ENCODE measurements around the gene DKKL1.
"Not testable (repeated sequence)": the region's sequence is repeated elsewhere in the genome, so short reads cannot be mapped to it uniquely, and the experiment has no call there.

Gene DKKL1

GRCh38 chr19:49362048-49362928 is 1.4 kb upstream of the DKKL1 start, which contains the start of gene TEAD2:
Gene TEAD2 (minus strand): TSS chr19:49362416. CDS start chr19:49360075, 2,341 bp downstream.
- DNase-seq (ENCODE audit: low spot score): peak; percentile 74

DNA sequence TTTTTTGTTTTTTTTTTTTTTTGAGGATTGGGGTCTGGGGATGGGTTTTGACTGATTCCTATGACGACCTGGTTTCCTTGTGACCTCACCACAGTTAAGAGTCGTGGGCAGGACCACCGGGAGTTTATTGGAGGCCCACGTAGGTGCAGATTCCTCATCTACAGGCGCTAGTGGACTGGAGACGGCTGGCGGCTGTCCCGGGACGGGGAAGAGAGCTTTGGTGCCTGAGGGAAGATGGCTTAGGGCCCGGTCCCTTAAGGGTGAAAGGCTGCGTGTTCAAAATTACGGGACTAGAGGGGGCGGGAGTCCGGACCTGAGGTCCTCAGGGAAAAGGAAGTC is 779 bp upstream of the DKKL1 start:
- DNase-seq (ENCODE audit: low spot score): peak; percentile 38

DNA sequence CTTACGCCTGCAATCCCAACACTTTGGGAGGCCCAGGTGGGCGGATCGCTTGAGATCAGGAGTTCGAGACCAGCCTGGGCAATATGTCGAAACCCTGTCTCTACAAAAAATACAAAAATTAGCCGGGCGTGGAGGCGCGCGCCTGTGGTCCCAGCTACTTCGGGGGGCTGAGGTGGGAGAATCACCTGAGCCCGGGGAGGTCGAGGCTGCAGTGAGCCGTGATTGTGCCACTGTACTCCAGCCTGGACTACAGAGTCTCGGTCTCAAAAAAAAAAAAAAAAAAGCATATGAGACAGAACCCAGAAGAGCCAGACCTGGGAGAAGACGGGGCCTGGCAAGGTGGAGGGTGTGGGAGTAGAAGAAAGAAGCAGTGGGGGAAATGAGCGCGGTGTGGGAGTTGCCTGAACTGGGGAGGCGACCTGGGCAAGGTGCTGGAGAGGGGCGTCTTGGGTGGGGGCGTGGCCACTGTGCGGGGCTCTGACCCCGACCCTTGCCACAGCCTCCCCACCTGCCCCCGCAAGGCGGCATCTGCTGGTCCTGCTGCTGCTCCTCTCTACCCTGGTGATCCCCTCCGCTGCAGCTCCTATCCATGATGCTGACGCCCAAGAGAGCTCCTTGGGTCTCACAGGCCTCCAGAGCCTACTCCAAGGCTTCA is 533 bp downstream of the DKKL1 start:
- no peak for DNase-seq (ENCODE audit: low spot score)

DNA sequence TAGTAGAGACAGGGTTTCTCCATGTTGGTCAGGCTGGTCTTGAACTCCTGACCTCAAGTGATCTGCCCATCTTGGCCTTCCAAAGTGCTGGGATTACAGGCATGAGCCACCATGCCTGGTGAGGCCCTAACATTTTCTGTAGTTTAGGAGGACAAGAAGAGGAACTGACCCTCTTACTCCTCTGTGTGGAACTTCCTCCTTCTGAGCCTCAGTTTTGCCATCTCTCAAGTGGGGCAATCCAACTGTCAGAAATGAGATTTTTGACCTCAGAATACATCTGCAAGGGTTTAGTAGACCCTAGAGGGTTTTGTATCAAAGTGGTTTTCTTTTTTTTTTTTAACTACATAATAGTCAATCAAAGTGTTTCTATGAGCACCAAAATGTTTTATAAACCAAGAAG is 2.4 kb downstream of the DKKL1 start:
- no peak for DNase-seq (ENCODE audit: low spot score)

DNA sequence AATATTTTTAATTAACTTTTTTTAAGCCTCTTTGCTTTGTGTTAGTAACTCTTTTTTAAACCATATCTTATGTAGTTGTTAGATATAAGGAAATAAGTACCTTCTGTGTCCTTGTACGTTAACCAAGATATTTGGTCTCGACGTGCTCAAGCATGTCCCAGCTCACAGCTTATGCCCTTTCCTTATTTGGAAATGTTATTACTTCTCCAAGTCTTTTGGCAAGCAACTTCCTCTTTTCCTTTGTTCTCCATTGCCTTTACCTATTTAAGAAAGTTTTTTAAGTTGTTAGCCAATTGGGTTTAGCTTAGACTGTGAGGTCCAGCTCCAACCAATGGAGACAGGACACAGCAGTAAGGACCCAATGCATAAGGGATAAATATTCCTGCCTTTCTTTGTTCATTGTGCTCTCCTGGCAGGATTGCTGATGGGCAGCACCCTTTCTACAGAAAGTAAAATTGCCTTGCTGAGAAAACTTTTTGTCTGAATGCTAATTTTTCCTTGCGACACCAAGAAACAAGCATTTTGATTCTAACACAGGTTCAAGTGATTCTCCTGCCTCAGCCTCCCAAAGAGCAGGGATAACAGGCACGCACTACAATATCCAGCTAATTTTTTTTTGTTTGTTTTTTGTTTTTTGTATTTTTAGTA is 5.2 kb downstream of the DKKL1 start:
- DNase-seq (ENCODE audit: low spot score): no peak

GRCh38 chr19:49371184-49371583 is 7.5 kb downstream of the DKKL1 start:
- DNase-seq (ENCODE audit: low spot score): no peak

DNA sequence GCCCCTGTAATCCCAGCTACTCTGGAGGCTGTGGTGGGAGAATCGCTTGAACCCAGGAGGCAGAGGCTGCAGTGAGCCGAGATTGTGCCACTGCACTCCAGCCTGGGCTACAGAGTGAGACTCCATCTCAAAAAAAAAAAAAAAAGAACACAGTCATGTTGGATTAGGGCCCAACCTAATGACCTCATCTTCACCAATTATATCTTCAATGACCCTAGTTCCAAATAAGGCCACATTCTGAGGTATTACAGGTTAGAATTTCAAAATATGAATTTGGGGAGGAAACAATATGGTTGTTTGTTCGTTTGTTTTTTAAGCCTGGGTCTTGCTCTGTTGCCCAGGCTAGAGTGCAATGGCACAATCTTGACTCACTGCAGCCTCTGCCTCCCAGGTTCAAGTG is 9.5 kb downstream of the DKKL1 start:
- DNase-seq (ENCODE audit: low spot score): not testable (repeated sequence)

DNA sequence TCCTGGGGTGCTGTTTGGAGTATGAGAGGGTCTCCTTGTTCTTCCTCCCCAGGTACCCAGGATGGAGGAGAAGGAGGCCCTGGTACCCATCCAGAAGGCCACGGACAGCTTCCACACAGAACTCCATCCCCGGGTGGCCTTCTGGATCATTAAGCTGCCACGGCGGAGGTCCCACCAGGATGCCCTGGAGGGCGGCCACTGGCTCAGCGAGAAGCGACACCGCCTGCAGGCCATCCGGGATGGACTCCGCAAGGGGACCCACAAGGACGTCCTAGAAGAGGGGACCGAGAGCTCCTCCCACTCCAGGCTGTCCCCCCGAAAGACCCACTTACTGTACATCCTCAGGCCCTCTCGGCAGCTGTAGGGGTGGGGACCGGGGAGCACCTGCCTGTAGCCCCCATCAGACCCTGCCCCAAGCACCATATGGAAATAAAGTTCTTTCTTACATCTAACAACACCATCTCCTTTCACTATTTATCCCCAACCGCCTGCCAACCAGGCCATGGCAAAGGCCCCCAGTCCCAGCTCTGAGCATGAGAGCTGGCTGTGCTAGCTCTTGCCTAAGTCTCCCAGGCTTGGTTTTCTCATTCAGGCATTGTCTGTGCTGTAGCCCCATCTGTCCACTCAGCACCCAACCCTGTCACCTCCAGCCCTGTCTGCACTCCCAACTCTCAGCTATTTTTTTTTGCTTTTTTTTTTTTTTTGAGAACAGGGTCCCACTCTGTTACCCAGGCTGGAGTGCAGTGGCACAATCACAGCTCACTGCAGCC is 11.2 kb downstream of the DKKL1 start:
- DNase-seq (ENCODE audit: low spot score): no peak

GRCh38 chr19:49378512-49378911 is 14.8 kb downstream of the DKKL1 start:
- no peak for DNase-seq (ENCODE audit: low spot score)

DNA sequence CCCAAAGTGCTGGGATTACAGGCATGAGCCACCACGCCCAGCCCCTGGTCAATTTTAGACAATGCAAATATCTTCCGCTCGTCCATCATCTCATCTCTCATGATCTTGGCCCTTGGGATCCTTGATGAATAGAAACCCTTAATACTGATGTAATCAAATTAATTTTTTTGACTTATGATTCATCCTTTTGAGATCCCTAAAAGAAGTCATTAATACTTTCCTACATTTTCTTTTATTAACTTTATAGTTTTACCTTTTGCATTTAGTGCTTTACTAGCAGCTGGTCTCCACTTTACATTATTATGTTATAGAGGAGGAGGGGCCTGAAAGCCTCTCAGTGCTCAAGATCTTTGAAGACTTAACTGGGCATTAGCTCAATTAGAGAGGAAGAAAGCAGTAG is 16.7 kb downstream of the DKKL1 start:
- DNase-seq (ENCODE audit: low spot score): no peak

DNA sequence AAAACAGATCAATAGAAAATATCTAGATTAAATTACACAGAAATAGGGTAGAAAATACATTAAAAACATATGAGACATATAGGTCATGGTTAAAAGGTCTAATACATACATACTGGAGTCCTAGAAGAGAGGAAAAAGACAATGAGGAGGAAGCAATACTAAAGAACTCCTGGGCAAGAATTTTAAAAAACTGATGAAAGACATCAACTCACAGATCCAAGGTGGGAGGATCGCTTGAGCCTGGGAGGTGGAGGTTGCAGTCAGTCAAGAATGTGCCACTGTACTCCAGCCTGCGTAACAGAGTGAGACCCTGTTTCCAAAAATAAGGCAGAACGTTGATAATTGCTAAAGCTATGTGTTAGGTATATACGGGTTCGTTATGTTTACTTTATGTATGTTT is 19.0 kb downstream of the DKKL1 start:
- no peak for DNase-seq (ENCODE audit: low spot score)

- DNase-seq (ENCODE audit: low spot score): no peak
These were observed 19.9 kb downstream of the DKKL1 start for GRCh38 chr19:49383599-49383998.

- no peak for DNase-seq (ENCODE audit: low spot score)
These were observed 24.3 kb downstream of the DKKL1 start, which contains the start of gene KASH5 for GRCh38 chr19:49387936-49388372. Gene KASH5 (plus strand): TSS chr19:49388249. CDS start chr19:49390884, 2,635 bp downstream.

GRCh38 chr19:49389406-49389805 is 25.7 kb downstream of the DKKL1 start:
- DNase-seq (ENCODE audit: low spot score): no peak

DNA sequence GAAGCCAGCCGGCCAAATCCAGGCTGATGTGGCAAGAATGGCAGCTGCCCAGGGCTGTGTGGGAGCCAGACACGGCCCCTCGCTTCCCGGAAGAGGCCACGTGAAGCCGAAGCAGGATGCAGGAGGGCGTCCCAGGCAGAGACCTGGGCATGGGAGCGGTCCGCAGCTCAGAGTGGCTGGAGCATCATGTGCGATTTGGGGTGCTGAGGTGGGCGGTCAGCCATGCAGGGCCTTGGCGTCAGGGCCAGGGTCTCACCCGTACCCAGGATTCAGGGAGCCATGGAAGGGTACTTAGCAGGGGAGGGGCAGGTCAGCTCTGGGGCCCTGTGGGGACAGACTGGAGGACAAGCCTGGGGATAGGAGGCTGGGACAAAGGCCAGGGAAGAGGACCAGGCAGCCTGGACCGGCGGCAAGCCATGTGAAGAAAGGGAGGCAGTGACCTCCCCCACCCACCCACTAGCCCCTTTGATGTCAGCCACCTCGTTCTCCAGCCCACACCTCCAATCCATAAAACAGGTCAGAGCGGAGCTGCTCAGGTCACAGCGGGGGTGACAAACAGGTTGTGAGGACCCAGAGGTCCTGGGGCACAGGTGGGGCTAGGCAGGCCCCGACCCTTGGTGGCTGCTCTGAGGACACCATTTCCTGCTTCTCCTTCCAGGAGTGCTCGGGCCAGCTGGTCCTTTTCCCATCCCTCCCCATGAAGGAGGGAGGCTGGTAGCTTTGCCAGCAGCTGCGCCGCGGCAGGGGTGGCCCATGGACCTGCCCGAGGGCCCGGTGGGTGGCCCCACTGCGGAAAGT is 26.7 kb downstream of the DKKL1 start:
- no peak for DNase-seq (ENCODE audit: low spot score)

- no peak for DNase-seq (ENCODE audit: low spot score)
These were observed 27.3 kb downstream of the DKKL1 start for GRCh38 chr19:49390929-49391359.

DNA sequence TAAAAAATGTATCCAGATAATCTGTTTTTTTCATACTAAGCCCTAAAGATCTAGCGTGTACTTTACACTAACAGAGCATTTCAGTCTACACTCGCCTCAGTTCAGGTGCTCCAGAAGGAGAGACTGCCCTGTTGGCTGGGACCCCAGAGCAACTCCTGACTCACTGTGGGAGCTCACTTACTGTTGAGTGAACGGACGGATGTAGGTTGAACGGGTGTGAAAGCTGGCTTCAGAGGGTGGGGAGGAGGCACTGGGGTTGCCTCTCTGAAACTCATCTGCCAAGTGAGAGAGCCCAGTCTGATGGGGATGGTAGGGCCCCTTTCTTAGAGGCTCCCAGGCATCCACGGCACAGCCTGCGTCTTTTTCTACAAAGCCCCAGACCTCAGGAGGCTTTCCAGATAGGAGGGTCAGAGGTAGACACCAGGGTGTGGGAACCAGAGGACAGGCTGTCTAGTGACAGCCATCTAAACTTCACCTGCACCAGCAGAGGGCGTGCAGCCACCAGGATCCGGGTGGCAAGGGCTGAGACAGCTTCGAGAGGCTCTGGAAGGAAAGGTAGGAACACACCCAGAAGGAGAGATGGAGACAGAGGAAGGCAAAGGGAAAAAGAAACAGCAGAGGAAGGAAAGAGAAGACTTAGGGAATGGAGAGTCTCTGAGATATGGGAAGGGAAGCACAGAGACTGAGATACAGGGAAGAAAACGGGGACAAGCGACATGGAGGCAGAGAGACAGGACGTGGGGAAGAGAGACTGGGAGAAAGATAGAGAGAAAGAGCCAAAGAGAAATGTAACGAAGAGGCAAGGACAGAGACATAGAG is 28.1 kb downstream of the DKKL1 start:
- peak; percentile 86 for DNase-seq (ENCODE audit: low spot score)

DNA sequence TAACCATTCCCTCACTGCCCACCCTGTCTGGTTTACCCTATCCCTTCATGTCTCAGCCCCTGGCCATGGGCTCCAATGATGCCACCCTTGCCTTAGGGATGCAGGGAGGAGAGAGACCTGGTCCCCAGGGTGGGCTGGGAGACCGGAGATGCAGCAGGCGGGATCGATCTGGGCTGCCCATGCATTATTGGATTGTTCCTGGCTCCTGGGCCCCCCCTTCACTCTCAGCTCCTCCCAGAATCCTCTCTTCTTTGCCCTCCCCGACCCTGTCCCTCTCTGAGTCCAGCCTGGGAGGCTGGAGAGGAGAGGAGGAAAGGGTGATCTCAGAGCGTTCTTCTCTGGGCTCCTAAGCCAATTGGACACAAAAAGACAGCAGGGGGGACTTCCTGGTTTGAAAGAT is 30.2 kb downstream of the DKKL1 start:
- no peak for DNase-seq (ENCODE audit: low spot score)

- no peak for DNase-seq (ENCODE audit: low spot score)
These were observed 32.1 kb downstream of the DKKL1 start for GRCh38 chr19:49395581-49396407.

Measured in AG08395 (cell line).